HEK293 (cell line): ENCODE data around the gene UNC80.

Source experiments
- CTCF ChIA-PET: fragments of 350-600 bp; formaldehyde crosslinking; extraction: SDS; loops from one replicate; lab custom pipeline; 2021; ENCODE audit warnings: antibody characterized with exemption; lab: Yijun Ruan, JAX
- POLR2A ChIA-PET: fragments of 300-600 bp; formaldehyde crosslinking; extraction: SDS; loops from one replicate; lab custom pipeline; 2020; ENCODE audit warnings: antibody characterized with exemption, inconsistent platforms; lab: Yijun Ruan, JAX
- H3K27ac ChIP-seq: fragments of 200-500 bp; sonication (Bioruptor generic); 2 replicates; pipeline ENCODE4 v1.5.1; 2014; ENCODE audit warnings: low read depth, low read length, control low read depth, inconsistent platforms; ENCODE audit errors: extremely low read depth
- H3K36me3 ChIP-seq, 2 experiments: fragments of 200-500 bp in 1 of 2; sonication (Bioruptor generic) in 1 of 2; 1 replicate in 1 of 2; 2 replicates in 1 of 2; pipeline ENCODE4 v1.5.1; 2014 to 2017; ENCODE audit warnings: inconsistent platforms in 2 of 2, low read length in 2 of 2; ENCODE audit not compliant: control insufficient read depth in 2 of 2, insufficient read depth in 1 of 2
- H3K4me1 ChIP-seq: fragments of 200-500 bp; sonication (Bioruptor generic); 2 replicates; pipeline ENCODE4 v1.5.1; 2014; ENCODE audit warnings: mild to moderate bottlenecking, low read length, inconsistent platforms; ENCODE audit not compliant: control insufficient read depth, insufficient read depth
- H3K4me3 ChIP-seq: 2 replicates; pipeline ENCODE4 v1.5.1; 2011; ENCODE audit warnings: low read depth, mild to moderate bottlenecking, control low read depth, low read length, moderate library complexity
- H3K9me3 ChIP-seq: fragments of 200-500 bp; sonication (Bioruptor generic); 2 replicates; pipeline ENCODE4 v1.5.1; 2014; ENCODE audit warnings: low read depth, low read length, inconsistent platforms; ENCODE audit not compliant: control insufficient read depth, insufficient read depth
- OSR2 ChIP-seq: fragments of 450-650 bp; formaldehyde crosslinking; IDR thresholded peaks from 2 replicates; pipeline ENCODE4 v1.5.1; 2016; ENCODE audit warnings: missing biosample characterization, missing genetic modification characterization
- ZBTB26 ChIP-seq: fragments of 450-650 bp; formaldehyde crosslinking; optimal IDR thresholded peaks from 2 replicates; pipeline ENCODE3; 2016; ENCODE audit warnings: missing biosample characterization, mild to moderate bottlenecking, missing genetic modification characterization
- ZFP69B ChIP-seq: fragments of 450-650 bp; formaldehyde crosslinking; IDR thresholded peaks from 2 replicates; pipeline ENCODE4 v1.5.1; 2016; ENCODE audit warnings: missing biosample characterization, missing genetic modification characterization
- ZNF138 ChIP-seq: fragments of 450-650 bp; formaldehyde crosslinking; IDR thresholded peaks from 2 replicates; pipeline ENCODE4 v1.5.1; 2016; ENCODE audit warnings: missing biosample characterization, missing genetic modification characterization, borderline replicate concordance
- ZNF214 ChIP-seq: fragments of 450-650 bp; formaldehyde crosslinking; IDR thresholded peaks from 2 replicates; pipeline ENCODE4 v1.5.1; 2017; ENCODE audit warnings: missing biosample characterization, mild to moderate bottlenecking, missing genetic modification characterization, borderline replicate concordance
- ZNF366 ChIP-seq: fragments of 450-650 bp; formaldehyde crosslinking; conservative IDR thresholded peaks from 2 replicates; pipeline ENCODE4 v1.5.1; 2016; ENCODE audit warnings: missing biosample characterization, missing genetic modification characterization
- ZNF426 ChIP-seq: fragments of 450-650 bp; formaldehyde crosslinking; IDR thresholded peaks from 2 replicates; pipeline ENCODE4 v1.5.1; 2017; ENCODE audit warnings: missing biosample characterization, missing genetic modification characterization, mild to moderate bottlenecking, inconsistent platforms, moderate library complexity
- ZNF555 ChIP-seq: fragments of 450-650 bp; formaldehyde crosslinking; conservative IDR thresholded peaks from 2 replicates; pipeline ENCODE4 v1.5.1; 2017; ENCODE audit warnings: missing biosample characterization, mild to moderate bottlenecking, missing genetic modification characterization, inconsistent platforms
- ZNF585B ChIP-seq: fragments of 450-650 bp; formaldehyde crosslinking; IDR thresholded peaks from 2 replicates; pipeline ENCODE4 v1.5.1; 2016; ENCODE audit warnings: missing biosample characterization, missing genetic modification characterization
- ZNF610 ChIP-seq: fragments of 450-650 bp; formaldehyde crosslinking; IDR thresholded peaks from 2 replicates; pipeline ENCODE4 v1.5.1; 2016; ENCODE audit warnings: missing biosample characterization, missing genetic modification characterization, borderline replicate concordance
- ZNF639 ChIP-seq: fragments of 450-650 bp; formaldehyde crosslinking; IDR thresholded peaks from 2 replicates; pipeline ENCODE4 v1.5.1; 2016; ENCODE audit warnings: missing biosample characterization, missing genetic modification characterization
- ZNF776 ChIP-seq: fragments of 450-650 bp; formaldehyde crosslinking; IDR thresholded peaks from 2 replicates; pipeline ENCODE4 v1.5.0; 2017; ENCODE audit warnings: missing biosample characterization, missing genetic modification characterization, borderline replicate concordance
- ZNF843 ChIP-seq: fragments of 450-650 bp; formaldehyde crosslinking; IDR thresholded peaks from 2 replicates; pipeline ENCODE4 v1.5.1; 2016; ENCODE audit warnings: missing biosample characterization, missing genetic modification characterization
- ZSCAN4 ChIP-seq: fragments of 450-650 bp; formaldehyde crosslinking; IDR thresholded peaks from 2 replicates; pipeline ENCODE4 v1.5.1; 2017; ENCODE audit warnings: missing biosample characterization, missing genetic modification characterization
- TF ChIP-seq, protein P1 (sequence below): fragments of 450-650 bp; formaldehyde crosslinking; IDR thresholded peaks from 2 replicates; pipeline ENCODE4 v1.5.1; 2016; ENCODE audit warnings: missing biosample characterization, missing genetic modification characterization, borderline replicate concordance
- TF ChIP-seq, protein P2 (sequence below): fragments of 450-650 bp; formaldehyde crosslinking; IDR thresholded peaks from 2 replicates; pipeline ENCODE4 v1.5.1; 2016; ENCODE audit warnings: missing biosample characterization, missing genetic modification characterization
- TF ChIP-seq, protein P3 (sequence below): fragments of 450-650 bp; formaldehyde crosslinking; IDR thresholded peaks from 2 replicates; pipeline ENCODE4 v1.5.1; 2016; ENCODE audit warnings: missing biosample characterization, missing genetic modification characterization
- TF ChIP-seq, protein P4 (sequence below): fragments of 450-650 bp; formaldehyde crosslinking; IDR thresholded peaks from 2 replicates; pipeline ENCODE4 v1.5.1; 2016; ENCODE audit warnings: missing biosample characterization, missing genetic modification characterization

Gene UNC80

DNA sequence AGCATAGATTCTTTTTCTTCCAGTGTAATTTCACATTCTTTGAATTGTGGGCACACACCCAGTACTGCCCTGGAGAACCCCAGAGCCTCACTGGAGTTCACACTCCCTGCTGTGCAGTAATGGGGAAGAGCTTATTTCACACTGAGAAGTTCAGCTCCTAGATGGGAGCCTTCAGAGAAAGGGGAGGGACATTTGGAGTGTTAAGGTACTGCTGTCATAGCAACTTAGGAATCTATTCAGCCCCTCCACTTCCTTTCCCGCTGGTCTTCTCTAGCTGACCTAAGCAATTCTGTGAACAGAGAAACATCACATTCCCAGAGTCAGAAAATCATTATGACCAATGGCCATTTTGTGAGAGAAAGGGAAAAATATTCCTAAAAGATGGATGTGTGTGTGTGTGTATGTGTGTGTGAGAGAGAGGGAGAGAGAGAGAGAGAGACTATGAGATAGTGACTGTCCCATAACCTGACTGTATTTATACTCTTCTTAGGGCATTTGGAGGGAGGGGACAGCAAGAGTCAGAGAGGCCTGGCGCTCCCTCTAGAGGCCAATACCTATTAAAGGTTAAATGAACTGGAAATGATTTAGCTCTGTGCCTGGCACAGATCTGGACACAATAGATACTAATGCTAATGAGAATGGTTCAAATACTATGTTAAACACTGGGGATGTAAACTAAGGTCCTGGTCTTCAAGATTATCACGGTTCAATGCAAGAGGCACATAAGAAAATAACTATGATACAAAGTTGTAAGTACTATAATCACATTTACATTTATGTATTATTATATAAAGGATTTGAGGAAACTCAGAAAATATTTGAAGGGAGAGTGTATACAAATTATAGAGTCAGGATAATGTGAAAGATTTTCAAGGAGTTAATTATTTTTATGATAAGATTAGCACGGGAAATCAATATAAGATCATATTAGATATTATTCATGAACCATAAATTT, 189.3 kb downstream of the UNC80 start (continued):
- 0 out of 2 replicates have a peak, but pooled peaks have one; percentile 15 for TF ChIP-seq ZNF366 (tag by site-specific recombination)
- TF ChIP-seq ZFP69B (tag by site-specific recombination): no peak
- no peak for TF ChIP-seq ZNF610 (tag by site-specific recombination)

DNA sequence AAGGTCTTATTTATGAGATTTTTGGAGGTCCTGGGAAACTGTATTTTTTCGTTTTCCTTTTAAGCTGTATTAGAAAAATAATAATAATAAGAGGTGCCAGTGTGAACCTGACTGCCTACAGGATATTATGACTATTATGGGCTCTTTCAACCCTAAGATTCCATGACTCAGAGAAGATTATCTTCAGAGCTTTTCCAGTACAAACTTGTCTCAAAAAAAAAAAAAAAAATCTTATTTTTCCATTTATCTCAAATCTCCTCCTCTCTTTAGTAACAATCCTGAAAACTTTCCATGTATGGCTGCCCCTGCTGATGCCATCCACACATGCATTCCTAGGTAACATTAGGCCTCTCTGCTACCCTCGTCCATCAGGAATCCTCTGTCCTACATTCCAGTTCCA, 194.1 kb downstream of the UNC80 start:
- POLR2A ChIA-PET: no interaction called here
- no peak for TF ChIP-seq ZNF555 (tag by site-specific recombination)
- TF ChIP-seq ZNF639 (tag by site-specific recombination): no peak
- TF ChIP-seq, protein P1, sequence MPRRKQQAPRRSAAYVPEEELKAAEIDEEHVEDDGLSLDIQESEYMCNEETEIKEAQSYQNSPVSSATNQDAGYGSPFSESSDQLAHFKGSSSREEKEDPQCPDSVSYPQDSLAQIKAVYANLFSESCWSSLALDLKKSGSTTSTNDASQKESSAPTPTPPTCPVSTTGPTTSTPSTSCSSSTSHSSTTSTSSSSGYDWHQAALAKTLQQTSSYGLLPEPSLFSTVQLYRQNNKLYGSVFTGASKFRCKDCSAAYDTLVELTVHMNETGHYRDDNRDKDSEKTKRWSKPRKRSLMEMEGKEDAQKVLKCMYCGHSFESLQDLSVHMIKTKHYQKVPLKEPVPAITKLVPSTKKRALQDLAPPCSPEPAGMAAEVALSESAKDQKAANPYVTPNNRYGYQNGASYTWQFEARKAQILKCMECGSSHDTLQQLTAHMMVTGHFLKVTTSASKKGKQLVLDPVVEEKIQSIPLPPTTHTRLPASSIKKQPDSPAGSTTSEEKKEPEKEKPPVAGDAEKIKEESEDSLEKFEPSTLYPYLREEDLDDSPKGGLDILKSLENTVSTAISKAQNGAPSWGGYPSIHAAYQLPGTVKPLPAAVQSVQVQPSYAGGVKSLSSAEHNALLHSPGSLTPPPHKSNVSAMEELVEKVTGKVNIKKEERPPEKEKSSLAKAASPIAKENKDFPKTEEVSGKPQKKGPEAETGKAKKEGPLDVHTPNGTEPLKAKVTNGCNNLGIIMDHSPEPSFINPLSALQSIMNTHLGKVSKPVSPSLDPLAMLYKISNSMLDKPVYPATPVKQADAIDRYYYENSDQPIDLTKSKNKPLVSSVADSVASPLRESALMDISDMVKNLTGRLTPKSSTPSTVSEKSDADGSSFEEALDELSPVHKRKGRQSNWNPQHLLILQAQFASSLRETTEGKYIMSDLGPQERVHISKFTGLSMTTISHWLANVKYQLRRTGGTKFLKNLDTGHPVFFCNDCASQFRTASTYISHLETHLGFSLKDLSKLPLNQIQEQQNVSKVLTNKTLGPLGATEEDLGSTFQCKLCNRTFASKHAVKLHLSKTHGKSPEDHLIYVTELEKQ (tag by site-specific recombination): no peak
- TF ChIP-seq ZBTB26 (tag by site-specific recombination): no peak
- no peak for TF ChIP-seq ZNF776
- TF ChIP-seq ZNF585B (tag by site-specific recombination): no peak
- no peak for TF ChIP-seq ZNF214 (tag by site-specific recombination)
- no peak for TF ChIP-seq ZNF426
- TF ChIP-seq, protein P2, sequence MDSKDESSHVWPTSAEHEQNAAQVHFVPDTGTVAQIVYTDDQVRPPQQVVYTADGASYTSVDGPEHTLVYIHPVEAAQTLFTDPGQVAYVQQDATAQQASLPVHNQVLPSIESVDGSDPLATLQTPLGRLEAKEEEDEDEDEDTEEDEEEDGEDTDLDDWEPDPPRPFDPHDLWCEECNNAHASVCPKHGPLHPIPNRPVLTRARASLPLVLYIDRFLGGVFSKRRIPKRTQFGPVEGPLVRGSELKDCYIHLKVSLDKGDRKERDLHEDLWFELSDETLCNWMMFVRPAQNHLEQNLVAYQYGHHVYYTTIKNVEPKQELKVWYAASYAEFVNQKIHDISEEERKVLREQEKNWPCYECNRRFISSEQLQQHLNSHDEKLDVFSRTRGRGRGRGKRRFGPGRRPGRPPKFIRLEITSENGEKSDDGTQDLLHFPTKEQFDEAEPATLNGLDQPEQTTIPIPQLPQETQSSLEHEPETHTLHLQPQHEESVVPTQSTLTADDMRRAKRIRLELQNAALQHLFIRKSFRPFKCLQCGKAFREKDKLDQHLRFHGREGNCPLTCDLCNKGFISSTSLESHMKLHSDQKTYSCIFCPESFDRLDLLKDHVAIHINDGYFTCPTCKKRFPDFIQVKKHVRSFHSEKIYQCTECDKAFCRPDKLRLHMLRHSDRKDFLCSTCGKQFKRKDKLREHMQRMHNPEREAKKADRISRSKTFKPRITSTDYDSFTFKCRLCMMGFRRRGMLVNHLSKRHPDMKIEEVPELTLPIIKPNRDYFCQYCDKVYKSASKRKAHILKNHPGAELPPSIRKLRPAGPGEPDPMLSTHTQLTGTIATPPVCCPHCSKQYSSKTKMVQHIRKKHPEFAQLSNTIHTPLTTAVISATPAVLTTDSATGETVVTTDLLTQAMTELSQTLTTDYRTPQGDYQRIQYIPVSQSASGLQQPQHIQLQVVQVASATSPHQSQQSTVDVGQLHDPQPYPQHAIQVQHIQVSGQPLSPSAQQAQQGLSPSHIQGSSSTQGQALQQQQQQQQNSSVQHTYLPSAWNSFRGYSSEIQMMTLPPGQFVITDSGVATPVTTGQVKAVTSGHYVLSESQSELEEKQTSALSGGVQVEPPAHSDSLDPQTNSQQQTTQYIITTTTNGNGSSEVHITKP (tag by site-specific recombination): no peak
- TF ChIP-seq, protein P3, sequence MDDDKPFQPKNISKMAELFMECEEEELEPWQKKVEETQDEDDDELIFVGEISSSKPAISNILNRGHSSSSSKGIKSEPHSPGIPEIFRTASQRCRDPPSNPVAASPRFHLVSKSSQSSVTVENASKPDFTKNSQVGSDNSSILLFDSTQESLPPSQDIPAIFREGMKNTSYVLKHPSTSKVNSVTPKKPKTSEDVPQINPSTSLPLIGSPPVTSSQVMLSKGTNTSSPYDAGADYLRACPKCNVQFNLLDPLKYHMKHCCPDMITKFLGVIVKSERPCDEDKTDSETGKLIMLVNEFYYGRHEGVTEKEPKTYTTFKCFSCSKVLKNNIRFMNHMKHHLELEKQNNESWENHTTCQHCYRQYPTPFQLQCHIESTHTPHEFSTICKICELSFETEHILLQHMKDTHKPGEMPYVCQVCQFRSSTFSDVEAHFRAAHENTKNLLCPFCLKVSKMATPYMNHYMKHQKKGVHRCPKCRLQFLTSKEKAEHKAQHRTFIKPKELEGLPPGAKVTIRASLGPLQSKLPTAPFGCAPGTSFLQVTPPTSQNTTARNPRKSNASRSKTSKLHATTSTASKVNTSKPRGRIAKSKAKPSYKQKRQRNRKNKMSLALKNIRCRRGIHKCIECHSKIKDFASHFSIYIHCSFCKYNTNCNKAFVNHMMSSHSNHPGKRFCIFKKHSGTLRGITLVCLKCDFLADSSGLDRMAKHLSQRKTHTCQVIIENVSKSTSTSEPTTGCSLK (tag by site-specific recombination): no peak
- TF ChIP-seq, protein P4, sequence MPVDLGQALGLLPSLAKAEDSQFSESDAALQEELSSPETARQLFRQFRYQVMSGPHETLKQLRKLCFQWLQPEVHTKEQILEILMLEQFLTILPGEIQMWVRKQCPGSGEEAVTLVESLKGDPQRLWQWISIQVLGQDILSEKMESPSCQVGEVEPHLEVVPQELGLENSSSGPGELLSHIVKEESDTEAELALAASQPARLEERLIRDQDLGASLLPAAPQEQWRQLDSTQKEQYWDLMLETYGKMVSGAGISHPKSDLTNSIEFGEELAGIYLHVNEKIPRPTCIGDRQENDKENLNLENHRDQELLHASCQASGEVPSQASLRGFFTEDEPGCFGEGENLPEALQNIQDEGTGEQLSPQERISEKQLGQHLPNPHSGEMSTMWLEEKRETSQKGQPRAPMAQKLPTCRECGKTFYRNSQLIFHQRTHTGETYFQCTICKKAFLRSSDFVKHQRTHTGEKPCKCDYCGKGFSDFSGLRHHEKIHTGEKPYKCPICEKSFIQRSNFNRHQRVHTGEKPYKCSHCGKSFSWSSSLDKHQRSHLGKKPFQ (tag by site-specific recombination): no peak
- no peak for TF ChIP-seq ZNF843 (tag by site-specific recombination)
- TF ChIP-seq ZNF138: no peak
- no peak for TF ChIP-seq OSR2 (tag by site-specific recombination)
- no peak for TF ChIP-seq ZSCAN4 (tag by site-specific recombination)

More for the DNA sequence above, 194.1 kb downstream of the UNC80 start:
- Histone ChIP-seq H3K9me3 (no peaks in the 10 kb centered on the region), H3K27ac (no peak overlapping the region), H3K36me3 (no peaks in the 10 kb centered on the region), H3K4me1 (no peaks in the 10 kb centered on the region), H3K4me3 (no peak overlapping the region)
- CTCF ChIA-PET: interaction anchor here (0.7 to 1.4 kb wide), 2 partner anchors 233 to 629 kb away, joined by 3 read pairs; no protein-coding TSS in a partner anchor
